NCI-H2029 treated with DMSO at 0.1 percent for 48 hours (cell line): Measurements from ENCODE around the gene NFKB1.
"Not testable (repeated sequence)": the region's sequence is repeated elsewhere in the genome, so short reads cannot be mapped to it uniquely, and the experiment has no call there.

Experiments
- DNase-seq: peaks from one replicate; lab custom pipeline; 2025; lab: John Stamatoyannopoulos, UW

The NFKB1 gene

DNA sequence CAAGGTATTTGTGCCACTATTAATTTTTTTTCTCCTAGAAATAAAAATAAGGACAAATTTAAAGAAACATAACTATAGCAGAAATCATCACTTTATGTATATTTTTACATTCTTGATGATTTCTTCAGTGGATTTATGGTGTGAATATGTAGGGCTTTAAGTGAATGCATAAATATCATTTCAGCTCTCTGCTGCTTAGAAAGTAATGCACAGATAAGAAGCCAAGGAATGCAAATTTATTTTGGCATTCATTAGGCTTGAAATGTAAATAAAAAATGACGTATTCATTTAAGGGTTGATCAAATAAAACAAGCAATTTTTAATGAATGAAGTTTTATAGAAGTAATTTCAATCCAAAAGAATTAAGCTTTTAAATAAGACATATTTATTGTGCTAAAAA is 66.3 kb downstream of the NFKB1 start:
- DNase-seq: no peak

DNA sequence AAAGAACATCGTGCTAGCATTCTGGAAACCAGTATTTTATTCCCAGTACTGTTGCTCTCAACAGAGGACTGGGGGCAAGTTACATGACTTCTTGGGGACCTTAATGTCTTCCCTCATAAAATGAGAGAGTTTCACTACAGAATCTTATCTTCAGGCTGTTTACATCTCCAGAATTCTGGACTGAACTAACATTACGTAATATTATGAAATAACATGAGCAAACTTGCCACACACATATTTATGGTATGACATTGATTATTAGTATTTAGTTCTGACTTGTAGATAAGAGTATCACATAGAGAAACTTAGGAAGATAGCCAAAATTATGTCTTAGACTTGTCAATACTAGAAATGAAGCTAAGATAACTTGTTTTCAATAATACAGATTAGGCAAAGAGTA is 68.0 kb downstream of the NFKB1 start:
- DNase-seq: no peak

DNA sequence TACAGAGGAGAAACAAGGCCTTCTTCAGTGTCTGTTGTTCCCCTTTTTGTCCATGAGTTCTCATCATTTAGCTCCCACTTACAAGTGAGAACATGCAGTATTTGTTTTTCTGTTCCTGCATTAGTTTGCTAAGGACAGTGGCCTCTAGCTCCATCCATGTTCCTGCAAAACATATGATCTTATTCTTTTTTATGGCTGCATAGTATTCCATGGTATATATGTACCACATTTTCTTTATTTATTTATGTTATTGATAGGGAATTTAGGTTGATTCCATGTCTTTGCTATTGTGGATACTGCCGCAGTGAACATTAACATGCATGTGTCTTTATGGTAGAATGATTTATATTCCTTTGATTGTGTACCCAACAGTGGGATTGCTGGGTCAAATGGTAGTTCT is 69.1 kb downstream of the NFKB1 start:
- DNase-seq: not testable (repeated sequence)

DNA sequence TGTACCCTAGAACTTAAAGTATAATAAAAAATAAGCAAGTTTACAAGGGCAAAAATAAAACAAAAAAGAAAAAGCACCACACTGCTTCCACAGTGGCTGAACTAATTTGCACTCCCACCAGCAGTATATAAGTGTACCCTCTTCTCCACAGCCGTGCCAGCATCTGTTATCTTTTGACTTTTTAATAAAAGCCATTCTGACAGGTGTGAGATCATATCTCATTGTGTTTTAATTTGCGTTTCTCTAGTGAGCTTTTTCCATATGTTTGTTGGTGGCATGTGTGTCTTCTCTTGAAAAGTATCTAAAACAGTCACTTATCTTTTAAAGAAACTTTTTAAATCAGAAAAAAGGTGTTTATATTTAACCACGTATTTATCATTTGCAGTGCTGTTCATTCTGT is 71.3 kb downstream of the NFKB1 start:
- no peak for DNase-seq

DNA sequence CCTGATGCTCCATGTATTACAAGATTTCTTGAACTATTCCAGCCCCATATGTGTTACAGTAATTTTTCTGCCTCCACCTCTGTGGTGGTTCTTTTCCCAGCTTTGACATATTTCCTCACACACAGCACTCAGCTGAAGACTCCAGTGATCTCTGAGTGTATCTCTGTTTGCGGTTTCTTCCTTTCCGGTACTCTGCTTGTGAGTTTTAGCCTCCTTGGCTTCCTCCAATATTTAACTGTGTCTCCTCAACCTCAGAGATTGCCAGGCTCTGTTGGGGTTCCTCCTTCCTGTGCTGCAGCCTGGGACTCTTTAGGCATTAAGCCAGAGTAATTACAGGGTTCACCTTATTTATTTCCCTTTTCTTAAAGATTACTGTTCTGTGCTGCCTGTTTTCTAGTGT is 73.2 kb downstream of the NFKB1 start:
- DNase-seq: no peak

DNA sequence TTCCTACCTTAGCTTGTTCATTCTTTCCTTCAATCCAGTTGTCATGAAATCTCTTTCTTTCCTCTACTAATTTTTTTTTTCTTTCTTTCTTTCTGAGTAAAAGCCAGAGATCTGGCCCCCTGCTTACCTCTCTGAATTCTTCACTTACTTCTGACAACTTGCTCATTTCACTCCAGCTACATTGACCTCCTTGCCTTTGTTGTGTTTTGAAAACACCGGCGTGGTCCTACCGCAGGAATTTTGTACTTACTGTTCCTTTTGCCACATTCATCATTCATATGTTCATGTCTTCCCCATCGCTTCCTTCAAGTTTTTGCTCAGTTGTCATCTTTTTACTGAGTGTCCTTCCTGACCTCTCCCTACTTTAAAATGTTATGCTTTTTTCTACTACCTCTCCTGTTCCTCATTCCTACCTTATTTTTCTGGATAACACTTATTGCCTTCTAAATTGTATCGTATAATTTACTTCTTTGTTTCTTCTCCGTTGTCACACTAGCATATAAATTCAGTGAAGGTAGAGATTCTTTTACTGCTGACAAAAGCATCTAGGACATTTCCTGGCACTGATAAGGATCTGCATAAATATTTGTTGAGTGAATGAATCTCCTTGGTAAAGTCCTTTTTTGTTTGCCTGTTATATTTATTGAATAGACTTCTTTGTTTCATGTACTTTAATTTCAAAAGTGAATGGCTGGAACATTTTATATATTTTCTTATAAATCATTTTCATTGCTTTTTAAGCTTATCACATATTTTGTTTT is 74.4 kb downstream of the NFKB1 start:
- no peak for DNase-seq

DNA sequence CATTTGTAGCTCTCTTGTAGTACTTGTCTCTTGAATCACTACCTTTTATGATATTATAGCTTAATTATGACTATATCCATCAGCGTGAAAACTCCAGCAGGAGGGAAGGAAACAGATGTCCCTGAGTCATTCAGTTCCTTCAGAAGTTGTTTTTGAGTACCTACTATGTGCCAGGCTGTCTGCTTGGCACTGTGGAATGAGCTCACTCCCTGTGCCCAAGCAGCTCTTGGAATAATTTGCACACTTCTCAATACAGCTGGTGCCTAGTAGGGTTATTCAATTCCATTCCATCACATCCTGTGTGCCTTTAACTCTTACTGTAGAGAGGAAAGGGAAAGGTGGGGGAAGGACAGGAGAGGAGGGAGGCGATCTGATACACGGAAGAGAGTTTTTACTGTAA is 77.1 kb downstream of the NFKB1 start:
- DNase-seq: no peak

DNA sequence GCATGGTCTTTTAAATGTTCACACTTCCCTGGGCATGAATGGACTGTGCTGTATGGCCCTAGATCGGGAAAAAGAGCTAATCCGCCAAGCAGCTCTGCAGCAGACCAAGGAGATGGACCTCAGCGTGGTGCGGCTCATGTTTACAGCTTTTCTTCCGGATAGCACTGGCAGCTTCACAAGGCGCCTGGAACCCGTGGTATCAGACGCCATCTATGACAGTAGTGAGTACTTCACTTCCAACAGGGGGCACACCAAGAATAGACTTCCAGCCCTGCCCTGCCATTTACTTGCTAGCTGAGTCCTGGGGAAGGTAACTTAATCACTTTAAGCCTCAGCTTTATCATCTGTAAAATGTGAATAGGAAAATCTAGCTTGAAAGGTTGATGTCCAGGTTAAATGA is 77.7 kb downstream of the NFKB1 start:
- no peak for DNase-seq

DNA sequence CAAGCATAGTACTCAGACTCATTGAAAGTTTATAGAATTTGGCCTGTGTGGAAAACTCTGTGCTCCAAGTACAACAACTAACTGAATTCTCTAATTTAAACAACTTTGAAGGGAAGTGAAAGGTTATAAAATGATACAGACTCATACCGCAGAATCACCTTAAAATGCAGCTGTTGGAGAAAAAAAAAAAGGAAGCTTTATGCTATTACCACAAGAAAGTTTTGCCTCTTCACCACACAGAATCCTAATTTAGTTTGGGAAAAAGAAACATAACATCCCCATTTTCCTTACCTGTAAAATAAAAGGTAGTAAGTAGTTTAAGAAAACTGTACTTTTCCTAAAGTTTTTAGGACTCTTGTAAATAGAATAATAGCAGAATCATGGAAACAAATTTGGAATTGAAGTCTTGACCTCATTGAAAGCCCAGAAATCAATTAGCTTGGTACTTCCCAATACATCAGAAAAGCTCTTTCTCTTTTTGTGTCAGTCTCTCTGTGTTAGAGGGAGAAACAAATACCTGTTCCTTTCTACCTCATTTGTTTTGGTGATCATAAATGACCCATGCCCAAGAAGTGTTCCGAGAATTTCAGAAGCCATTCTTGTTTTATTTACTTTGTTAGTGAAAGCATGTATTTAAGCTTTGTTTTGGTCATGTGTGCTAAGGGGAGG is 78.8 kb downstream of the NFKB1 start:
- DNase-seq: no peak

DNA sequence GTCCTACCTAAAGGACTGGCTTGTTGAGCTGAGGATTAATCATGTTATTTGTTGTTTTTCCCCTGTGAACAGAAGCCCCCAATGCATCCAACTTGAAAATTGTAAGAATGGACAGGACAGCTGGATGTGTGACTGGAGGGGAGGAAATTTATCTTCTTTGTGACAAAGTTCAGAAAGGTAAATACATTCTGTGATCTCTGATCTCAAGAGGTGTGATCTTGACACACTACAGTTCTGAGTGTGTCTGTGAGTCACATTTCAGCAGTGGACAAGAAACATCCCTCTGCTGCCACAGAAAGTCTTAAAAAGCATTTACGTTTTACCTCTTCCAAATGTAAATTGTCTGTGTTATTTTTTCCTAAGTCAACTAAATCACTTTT is 79.3 kb downstream of the NFKB1 start:
- no peak for DNase-seq

DNA sequence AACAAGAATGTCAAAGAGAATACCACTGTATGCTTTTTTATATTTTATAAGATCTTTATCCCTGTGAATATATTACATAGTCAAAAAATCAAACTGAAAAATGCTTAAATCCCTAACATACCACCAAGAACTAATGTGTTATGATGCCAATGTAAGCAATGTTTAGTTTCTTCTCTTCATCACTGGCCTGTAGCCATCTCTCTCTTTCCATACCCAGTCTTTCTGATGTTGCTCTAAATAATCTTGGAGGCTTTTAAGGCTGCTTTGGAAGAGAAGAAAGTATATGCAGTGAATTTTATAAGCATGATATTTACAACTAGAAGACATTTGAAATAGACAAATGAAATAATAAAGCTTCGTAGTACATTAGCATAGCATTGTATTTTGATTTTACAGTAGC is 82.9 kb downstream of the NFKB1 start:
- no peak for DNase-seq

DNA sequence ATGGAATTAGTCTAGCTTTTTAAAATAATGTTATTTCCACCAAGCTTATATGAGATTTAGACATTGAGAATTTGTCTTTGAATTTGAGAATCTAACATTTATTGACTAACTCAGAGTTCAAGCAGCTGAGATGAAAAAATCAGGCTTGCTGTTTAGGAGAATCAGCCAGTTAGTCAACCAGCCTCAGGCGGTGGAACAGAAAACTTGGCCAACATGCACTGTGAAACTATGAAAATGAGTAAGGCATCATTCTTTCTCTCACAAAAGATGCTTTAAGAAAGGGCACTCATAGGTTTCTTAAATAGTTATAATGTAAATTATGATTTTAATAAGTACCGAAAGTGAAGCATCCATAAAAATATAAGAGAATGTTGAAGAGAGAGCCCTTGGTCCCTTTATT is 84.2 kb downstream of the NFKB1 start:
- no peak for DNase-seq

DNA sequence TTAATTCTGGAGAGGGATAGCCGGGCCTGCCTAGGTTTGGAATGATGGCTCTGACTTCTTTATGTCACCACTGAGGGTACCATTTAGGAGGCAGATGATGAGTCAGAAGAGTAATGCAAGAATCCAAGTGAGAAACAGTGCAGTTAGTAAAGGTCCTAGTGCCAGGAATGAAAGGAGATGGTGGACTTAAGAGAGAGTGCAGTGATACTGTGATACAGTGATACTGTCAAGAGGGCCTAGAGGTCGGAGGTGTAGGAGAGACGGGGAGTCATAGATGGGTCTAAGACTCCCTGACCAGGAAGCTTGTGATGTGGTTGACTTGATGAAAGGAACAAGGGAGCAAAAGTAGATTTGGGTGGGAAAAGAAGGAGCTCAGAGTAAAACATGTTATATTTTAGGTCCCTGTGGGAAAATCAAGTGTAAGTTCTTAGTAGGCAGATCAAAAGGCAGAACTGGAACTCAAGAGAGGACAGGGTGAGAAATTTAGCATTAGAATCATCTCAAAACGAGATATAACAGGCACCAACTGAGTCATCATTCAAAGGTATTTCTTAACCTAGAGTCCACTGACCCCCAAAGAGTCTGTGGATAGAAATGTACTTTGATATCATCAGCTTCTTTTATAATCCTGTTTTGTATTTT is 85.0 kb downstream of the NFKB1 start:
- no peak for DNase-seq

DNA sequence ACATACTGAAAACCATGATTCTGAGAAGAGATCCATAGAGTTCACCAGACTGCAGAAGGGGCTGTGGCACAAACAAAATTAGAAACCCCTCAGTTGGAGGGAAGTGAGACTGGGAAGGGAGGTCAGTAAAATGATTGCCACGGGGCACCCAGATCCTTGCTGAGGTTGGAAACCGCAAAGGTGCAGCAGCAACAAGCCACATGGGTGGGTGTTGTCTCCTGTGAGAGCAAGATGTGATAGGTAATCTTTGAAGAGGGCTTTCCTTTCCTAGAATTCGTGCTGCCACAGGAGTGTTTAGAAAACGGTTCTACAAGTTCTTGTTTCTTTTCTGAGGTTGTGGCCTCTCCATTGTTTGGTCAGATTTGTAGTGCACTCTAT is 85.5 kb downstream of the NFKB1 start:
- DNase-seq: no peak

DNA sequence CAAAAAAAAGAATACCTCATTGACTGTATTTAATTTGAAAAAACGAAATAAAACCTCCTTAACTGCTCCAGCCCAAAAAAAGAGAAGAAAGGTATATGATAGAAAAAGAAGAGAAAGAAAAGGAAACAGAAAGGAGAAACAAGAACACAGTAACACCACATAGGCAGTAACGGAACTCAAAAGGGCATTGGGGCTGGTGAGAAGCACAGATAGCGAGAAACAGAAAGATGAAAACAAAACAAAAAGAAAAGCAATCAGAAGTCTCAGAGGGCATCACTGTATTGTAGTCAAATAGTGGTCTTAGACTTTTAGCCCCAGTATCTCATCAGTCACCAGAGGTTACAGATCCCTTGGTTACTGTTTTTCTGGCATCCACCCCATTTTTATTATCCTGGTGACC is 88.6 kb downstream of the NFKB1 start:
- no peak for DNase-seq

DNA sequence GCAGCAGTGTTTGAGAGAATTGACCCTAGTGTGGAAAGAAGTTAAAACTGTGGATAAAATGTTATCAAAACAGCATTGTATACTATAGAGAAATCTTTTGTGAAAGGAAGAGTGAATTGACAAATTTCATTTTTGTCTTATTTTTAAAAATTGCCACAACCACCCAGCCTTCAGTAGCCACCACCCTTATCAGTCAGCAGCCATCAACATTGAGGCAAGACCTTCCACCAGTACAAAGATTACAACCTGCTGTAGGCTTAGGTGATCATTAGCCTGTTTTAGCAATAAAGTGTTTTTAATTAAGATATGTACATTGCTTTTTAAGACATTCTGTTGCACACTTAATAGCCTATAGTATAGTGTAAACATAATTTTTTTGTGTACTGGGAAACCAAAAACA is 91.1 kb downstream of the NFKB1 start:
- DNase-seq: no peak

DNA sequence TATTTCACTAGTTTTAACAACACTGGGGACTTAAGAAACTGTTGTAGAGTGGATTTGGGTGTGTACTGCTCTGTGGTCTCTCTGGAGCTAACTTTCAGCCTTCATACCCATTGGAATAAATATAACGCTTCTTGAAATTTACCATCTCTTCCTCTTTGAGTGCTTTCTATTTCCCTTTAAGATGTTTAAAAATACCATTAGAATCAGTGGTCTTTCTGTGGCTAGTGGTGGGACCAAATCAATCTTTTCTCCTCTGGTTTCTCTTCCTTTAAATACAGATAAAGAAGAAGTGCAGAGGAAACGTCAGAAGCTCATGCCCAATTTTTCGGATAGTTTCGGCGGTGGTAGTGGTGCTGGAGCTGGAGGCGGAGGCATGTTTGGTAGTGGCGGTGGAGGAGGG is 92.0 kb downstream of the NFKB1 start:
- no peak for DNase-seq

DNA sequence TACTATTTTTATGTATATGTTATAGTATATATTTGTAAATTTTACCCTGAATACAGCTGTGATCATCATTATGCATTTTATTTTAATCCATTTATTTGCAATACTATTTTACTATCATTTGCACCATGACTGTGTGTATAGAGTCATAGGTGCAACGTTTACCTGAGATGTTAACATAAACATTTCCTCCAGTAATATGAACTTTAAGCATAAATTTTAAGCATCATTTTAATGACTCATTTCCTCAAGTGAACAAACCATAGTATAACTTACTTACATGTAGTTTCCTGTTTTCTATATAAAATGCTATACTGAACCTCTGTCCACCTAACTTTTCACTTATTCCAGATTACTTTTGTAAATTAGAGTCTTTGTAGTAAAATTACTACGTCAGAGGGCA is 92.8 kb downstream of the NFKB1 start:
- no peak for DNase-seq

DNA sequence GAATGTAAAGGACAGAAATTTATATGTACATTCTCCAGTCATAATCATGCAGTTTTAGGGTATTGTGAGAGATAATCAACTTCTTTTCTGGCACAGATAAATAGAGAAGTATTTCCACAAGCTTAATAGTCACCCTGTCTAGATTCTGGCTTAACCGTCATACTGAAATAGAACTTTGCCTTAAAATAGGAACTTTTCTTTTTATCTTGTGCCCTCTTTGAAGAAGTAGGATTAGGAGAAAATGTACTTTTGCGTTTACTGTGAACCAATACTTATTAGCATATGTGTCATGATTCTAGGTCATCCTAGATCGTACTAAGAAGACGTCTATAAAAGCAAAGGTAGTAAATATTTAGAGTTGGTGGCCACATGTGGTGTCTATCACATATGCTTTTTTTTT is 95.4 kb downstream of the NFKB1 start:
- no peak for DNase-seq

DNA sequence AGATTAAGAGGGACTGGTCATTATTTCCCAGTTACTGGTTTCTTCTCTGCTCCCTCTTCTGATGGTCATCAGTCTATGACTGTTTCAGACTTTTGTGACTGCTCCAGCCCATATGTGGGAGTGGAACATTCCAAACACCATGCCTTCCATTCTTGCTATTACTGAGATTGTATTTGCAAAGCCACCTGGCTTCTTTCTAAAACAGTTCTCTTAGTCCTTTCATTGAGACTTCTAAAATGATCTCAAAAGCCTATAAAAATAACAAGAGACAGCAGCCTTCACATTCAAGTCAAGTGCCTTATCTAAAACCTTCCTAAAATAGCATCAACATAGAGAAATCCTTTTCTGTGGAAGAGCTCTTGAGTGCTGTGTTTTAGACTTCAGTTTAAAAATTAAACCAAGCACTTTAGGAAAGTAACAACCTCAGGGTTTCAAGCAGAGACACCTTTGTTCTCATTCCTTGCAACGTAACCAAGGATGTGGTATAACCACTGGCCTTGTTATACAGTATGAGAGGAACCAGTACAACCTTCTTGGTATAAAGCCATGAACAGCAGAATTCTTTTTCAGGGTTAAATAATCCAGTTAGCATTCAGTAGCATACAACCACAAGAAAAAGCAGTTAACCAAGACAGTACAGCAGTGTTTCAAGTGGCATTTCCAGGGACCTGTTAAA is 97.1 kb downstream of the NFKB1 start:
- no peak for DNase-seq

DNA sequence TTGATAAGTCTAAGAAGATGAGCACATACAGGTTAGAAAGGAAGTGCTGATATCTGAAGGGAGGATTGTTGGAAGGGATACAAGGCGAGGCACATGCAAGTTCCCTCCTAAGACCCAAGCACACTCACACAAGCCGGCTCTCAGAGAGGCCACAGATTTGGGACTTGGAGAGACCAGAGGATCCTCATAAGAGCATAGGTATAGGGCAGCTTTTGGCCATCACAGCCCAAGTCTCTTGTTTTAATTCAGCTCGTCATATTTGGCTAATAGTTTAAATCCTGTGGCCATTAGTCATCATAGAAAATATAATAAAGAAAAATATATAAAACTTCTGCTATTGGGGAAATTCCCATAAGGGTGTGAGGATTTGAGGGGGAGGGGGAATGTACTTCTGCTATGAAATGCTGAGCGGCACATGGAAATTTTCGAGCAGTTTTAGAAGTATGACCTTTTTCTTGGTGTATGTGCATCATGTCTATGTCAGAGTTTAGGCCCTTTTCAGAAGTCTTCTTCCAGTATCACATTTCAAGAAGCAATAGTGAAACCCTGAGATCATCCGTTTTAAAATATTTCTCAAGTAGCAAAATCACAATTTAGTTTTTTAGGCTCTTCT is 97.7 kb downstream of the NFKB1 start:
- DNase-seq: no peak

DNA sequence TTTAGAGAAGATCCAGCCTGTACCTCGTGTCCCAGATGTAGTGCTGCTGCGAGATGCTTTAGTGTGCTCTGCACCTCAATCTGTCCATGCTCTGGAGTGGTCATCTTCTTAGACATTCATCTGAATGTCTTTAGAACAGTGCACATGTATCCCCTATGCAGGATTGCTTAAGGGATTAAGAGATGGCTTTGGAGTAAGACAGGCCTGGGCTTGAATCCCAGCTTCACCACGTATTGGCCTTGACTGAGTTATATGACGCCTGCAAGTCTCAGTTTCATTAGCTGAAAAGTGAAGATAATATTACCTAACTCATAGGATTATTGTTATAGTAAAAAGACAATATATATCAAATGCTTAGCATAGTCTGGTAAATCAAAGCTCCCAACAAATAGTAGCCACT is 98.3 kb downstream of the NFKB1 start:
- no peak for DNase-seq

DNA sequence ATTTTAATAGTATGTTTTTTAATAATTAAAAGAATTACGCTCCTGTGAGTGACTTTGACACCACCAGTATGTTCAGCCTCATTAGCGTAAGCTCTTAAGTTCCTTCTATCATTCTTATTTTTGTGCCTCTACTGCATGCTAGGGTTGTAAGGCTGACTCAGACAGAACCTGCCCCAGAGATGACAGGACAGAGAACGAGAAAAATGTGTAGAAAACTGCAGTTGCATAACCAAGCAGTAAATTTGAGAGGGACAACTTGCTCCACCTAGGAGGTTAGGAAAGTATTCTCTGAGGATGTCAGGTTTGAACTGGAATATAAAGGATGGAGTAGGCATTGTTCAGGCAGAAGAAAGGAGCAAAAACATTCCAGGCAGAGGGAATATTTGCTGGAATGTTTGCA is 98.7 kb downstream of the NFKB1 start:
- no peak for DNase-seq
